T-cell (primary cell): Measurements from ENCODE around the gene TXNDC2. TPM values are rescaled to one million over a fixed set of nuclear protein-coding genes. Genes with fewer than 3 reads are reported as not detected.
A peak's percentile ranks its signal among the peaks of the same experiment; 100 is the strongest.

Experiments
- ATAC-seq, 4 experiments: fragments of 200-7000 bp in 3 of 4; fragments of 150-1000 bp in 1 of 4; cut with Tn5 transposase; replicated peaks in 1 of 4; 1 replicate in 3 of 4; 2 replicates in 1 of 4; pipeline ENCODE4 v1.10.0; 2021; ENCODE audit warnings: moderate library complexity in 3 of 4, mild to moderate bottlenecking in 2 of 4, moderate number of reproducible peaks in 1 of 4
- CTCF ChIA-PET, 2 donors: fragments of 300-600 bp; sonication (Branson Sonifier 250); formaldehyde crosslinking; loops; one replicate each; lab custom pipeline; 2022; ENCODE audit warnings: antibody characterized with exemption in 2 of 2; lab: Charles Lee
- POLR2A ChIA-PET, 2 donors: fragments of 300-600 bp; sonication (Branson Sonifier 250); formaldehyde crosslinking; loops; one replicate each; lab custom pipeline; 2022; ENCODE audit warnings: antibody characterized with exemption in 2 of 2; lab: Charles Lee
- DNase-seq, 35 experiments: peaks; one replicate each; pipeline versions ENCODE4 v3.0.0 to v3.0.0-alpha.2; 2013 to 2023
- H3K27ac ChIP-seq: one replicate; pipeline ENCODE4 v1.5.1; 2013; ENCODE audit warnings: low read length
- H3K27me3 ChIP-seq, 2 experiments: replicated peaks in 1 of 2; 1 replicate in 1 of 2; 2 replicates in 1 of 2; pipeline versions ENCODE4 v1.6.1 to v1.7.0; 2013; ENCODE audit warnings: low read length in 1 of 2, mixed read lengths in 1 of 2; ENCODE audit not compliant: control insufficient read depth in 2 of 2, insufficient read depth in 2 of 2; ENCODE audit errors: extremely low read depth in 1 of 2
- H3K36me3 ChIP-seq, 2 donors: 1 replicate in 1 of 2; 2 replicates in 1 of 2; pipeline versions ENCODE4 v1.6.1 to v1.7.0; 2013; ENCODE audit warnings: low read length in 1 of 2; ENCODE audit not compliant: control insufficient read depth in 2 of 2, insufficient read depth in 1 of 2; ENCODE audit errors: extremely low read depth in 1 of 2
- H3K4me1 ChIP-seq, 2 experiments: 1 replicate in 1 of 2; 2 replicates in 1 of 2; pipeline versions ENCODE4 v1.6.1 to v1.7.0; 2013; ENCODE audit warnings: low read length in 2 of 2, mixed read lengths in 1 of 2; ENCODE audit not compliant: insufficient read depth in 2 of 2, control insufficient read depth in 1 of 2; ENCODE audit errors: extremely low read depth in 1 of 2
- H3K4me3 ChIP-seq, 2 donors: 1 replicate in 1 of 2; 2 replicates in 1 of 2; pipeline versions ENCODE4 v1.5.1 to v1.7.0; 2013; ENCODE audit warnings: mild to moderate bottlenecking in 2 of 2, low read length in 1 of 2, moderate library complexity in 1 of 2; ENCODE audit not compliant: control insufficient read depth in 1 of 2; ENCODE audit errors: extremely low read depth in 1 of 2
- H3K9me3 ChIP-seq: 2 replicates; pipeline ENCODE4 v1.7.0; 2013
- H3K27ac Mint-ChIP-seq, 2 donors: one replicate each; pipeline ENCODE4 v1.8.0; 2020 to 2021; ENCODE audit warnings: mild to moderate bottlenecking in 2 of 2, mixed read lengths in 2 of 2
- H3K27me3 Mint-ChIP-seq, 2 donors: one replicate each; pipeline ENCODE4 v1.8.0; 2021 to 2022; ENCODE audit warnings: mixed read lengths in 2 of 2
- H3K36me3 Mint-ChIP-seq: one replicate; pipeline ENCODE4 v1.8.0; 2021; ENCODE audit warnings: mixed read lengths
- H3K4me1 Mint-ChIP-seq, 3 donors: one replicate each; pipeline ENCODE4 v1.8.0; 2020 to 2022; ENCODE audit warnings: mixed read lengths in 3 of 3, mild to moderate bottlenecking in 1 of 3
- H3K4me3 Mint-ChIP-seq, 3 donors: one replicate each; pipeline ENCODE4 v1.8.0; 2020 to 2022; ENCODE audit warnings: mild to moderate bottlenecking in 3 of 3, mixed read lengths in 3 of 3, moderate library complexity in 3 of 3
- H3K9me3 Mint-ChIP-seq, 3 donors: one replicate each; pipeline ENCODE4 v1.8.0; 2020 to 2022; ENCODE audit warnings: mixed read lengths in 3 of 3
- WGBS: methylation state at CpG from one replicate; pipeline ENCODE4 v1.1.5; 2013; ENCODE audit warnings: missing lambda C conversion rate; ENCODE audit not compliant: insufficient coverage; 5-methylcytosine and 5-hydroxymethylcytosine counted together
- total RNA-seq, 35 experiments: library from RNA in 6 of 35; stranded (reverse) in 6 of 35; fragments of 120-200 nt in 1 of 35; gene quantifications; one replicate each; pipeline versions ENCODE4 v1.2.1 to v1.2.4 and lab custom pipeline; 2013 to 2026

Gene TXNDC2
- total RNA-seq, 5 donors from 2014 or later (not counting 1 experiment from before 2014, with no cell fraction given), result not detected

GRCh38 chr18:9927392-9928063 is 41.8 kb downstream of the TXNDC2 start:
- CTCF ChIA-PET, result interaction anchor here (0.6 to 0.7 kb wide), 2 partner anchors 45 to 706 kb away, joined by 5 to 6 read pairs; no protein-coding TSS in a partner anchor
- no peak overlapping the region for H3K27ac ChIP-seq

GRCh38 chr18:9928646-9929259 is 43.0 kb downstream of the TXNDC2 start:
- ChIA-PET CTCF (no interaction called here), POLR2A (interaction anchor here in 1 of 2 donors (0.7 kb wide), 1 partner anchor 14 kb away, joined by 4 read pairs; no protein-coding TSS in a partner anchor)
- no peak overlapping the region for H3K4me3 ChIP-seq
- Mint-ChIP-seq H3K9me3 (no peaks in the 10 kb centered on the region), H3K4me1 (peaks cover 77 to 84% (median 80%) of the 10 kb centered on the region in 3 donors), H3K27me3 (no peaks in the 10 kb centered on the region), H3K27ac (no peak overlapping the region), H3K4me3 (peak overlapping the region in 1 of 3 donors; percentile 23), H3K36me3 (peaks cover 14% of the 10 kb centered on the region)
- ATAC-seq (no peak), DNase-seq (no peak)
- no peak overlapping the region for H3K27ac ChIP-seq
- H3K9me3 ChIP-seq, result no peaks in the 10 kb centered on the region
- peaks cover 7 to 51% of the 10 kb centered on the region in 2 experiments for H3K4me1 ChIP-seq
- 100% methylated on average over 2 of the region's 5 CpGs for WGBS
- H3K36me3 ChIP-seq, result peaks cover 10 to 17% of the 10 kb centered on the region in 2 donors
- H3K27me3 ChIP-seq, result no peaks in the 10 kb centered on the region

More at GRCh38 chr18:9927392-9928063, 41.8 kb downstream of the TXNDC2 start:
- peak in 1 of 4 experiments; percentile 22 for ATAC-seq
- Mint-ChIP-seq H3K4me1 (peaks cover 82 to 86% (median 85%) of the 10 kb centered on the region in 3 donors), H3K4me3 (peak overlapping the region in 2 of 3 donors; percentile 13 to 36), H3K36me3 (peaks cover 7% of the 10 kb centered on the region), H3K27ac (no peak overlapping the region), H3K27me3 (no peaks in the 10 kb centered on the region), H3K9me3 (no peaks in the 10 kb centered on the region)
- DNase-seq, result no peak
- H3K27me3 ChIP-seq, result no peaks in the 10 kb centered on the region
- WGBS, result no CpG with 5 or more reads among the region's 2 CpGs
- POLR2A ChIA-PET, result interaction anchor here (0.6 to 0.9 kb wide), 3 partner anchors 13 to 30 kb away, joined by 3 read pairs; partner anchors contain the start of gene VAPA (in 1 of the 2)
- no peak overlapping the region for H3K4me3 ChIP-seq
- no peaks in the 10 kb centered on the region for H3K9me3 ChIP-seq
- H3K36me3 ChIP-seq, result peaks cover under 1 to 6% of the 10 kb centered on the region in 2 donors
- H3K4me1 ChIP-seq, result peaks cover 9 to 62% of the 10 kb centered on the region in 2 experiments

GRCh38 chr18:9930299-9930884 is 44.6 kb downstream of the TXNDC2 start:
- no peak for ATAC-seq
- peaks cover 11 to 21% of the 10 kb centered on the region in 2 donors for H3K36me3 ChIP-seq
- ChIA-PET CTCF (interaction anchor here in 1 of 2 donors (0.6 kb wide), 1 partner anchor 44 kb away, joined by 3 read pairs; no protein-coding TSS in a partner anchor), POLR2A (no interaction called here)
- no peak overlapping the region for H3K27ac ChIP-seq
- H3K4me3 Mint-ChIP-seq, result no peak overlapping the region
- peaks cover 6 to 38% of the 10 kb centered on the region in 2 experiments for H3K4me1 ChIP-seq
- H3K9me3 ChIP-seq, result no peaks in the 10 kb centered on the region
- no peak overlapping the region for H3K4me3 ChIP-seq
- no peak overlapping the region for H3K27ac Mint-ChIP-seq
- peaks cover 20% of the 10 kb centered on the region for H3K36me3 Mint-ChIP-seq
- H3K9me3 Mint-ChIP-seq, result no peaks in the 10 kb centered on the region
- H3K27me3 Mint-ChIP-seq, result no peaks in the 10 kb centered on the region
- no peaks in the 10 kb centered on the region for H3K27me3 ChIP-seq
- peaks cover 65 to 73% (median 71%) of the 10 kb centered on the region in 3 donors for H3K4me1 Mint-ChIP-seq
- WGBS, result 100% methylated on average over 1 of the region's 3 CpGs
- DNase-seq, result no peak

- peaks cover 6 to 31% of the 10 kb centered on the region in 2 experiments for H3K4me1 ChIP-seq
- ChIA-PET POLR2A (no interaction called here), CTCF (no interaction called here)
- H3K4me3 ChIP-seq, result no peak overlapping the region
- no peak overlapping the region for H3K4me3 Mint-ChIP-seq
- H3K36me3 ChIP-seq, result peaks cover 11 to 24% of the 10 kb centered on the region in 2 donors
- DNase-seq (no peak), ATAC-seq (no peak)
- H3K27ac Mint-ChIP-seq, result no peak overlapping the region
- H3K9me3 ChIP-seq, result no peaks in the 10 kb centered on the region
- H3K9me3 Mint-ChIP-seq, result no peaks in the 10 kb centered on the region
- no peaks in the 10 kb centered on the region for H3K27me3 Mint-ChIP-seq
- no peaks in the 10 kb centered on the region for H3K27me3 ChIP-seq
- H3K36me3 Mint-ChIP-seq, result peaks cover 21% of the 10 kb centered on the region
- H3K4me1 Mint-ChIP-seq, result peaks cover 58 to 66% (median 63%) of the 10 kb centered on the region in 3 donors
- no peak overlapping the region for H3K27ac ChIP-seq
- WGBS, result no CpG with 5 or more reads among the region's 1 CpG
Measured at GRCh38 chr18:9931146-9931545, 45.4 kb downstream of the TXNDC2 start.

- Histone ChIP-seq H3K27me3 (no peaks in the 10 kb centered on the region), H3K36me3 (peaks cover 11 to 29% of the 10 kb centered on the region in 2 donors), H3K4me1 (peaks cover 3 to 25% of the 10 kb centered on the region in 2 experiments), H3K4me3 (no peak overlapping the region), H3K27ac (no peak overlapping the region), H3K9me3 (no peaks in the 10 kb centered on the region)
- Mint-ChIP-seq H3K27me3 (no peaks in the 10 kb centered on the region), H3K4me1 (peaks cover 53 to 60% (median 58%) of the 10 kb centered on the region in 3 donors), H3K27ac (no peak overlapping the region), H3K4me3 (no peak overlapping the region), H3K9me3 (no peaks in the 10 kb centered on the region), H3K36me3 (peaks cover 23% of the 10 kb centered on the region)
- DNase-seq (no peak), ATAC-seq (no peak)
- 98% methylated on average over 4 of the region's 5 CpGs for WGBS
- ChIA-PET CTCF (no interaction called here), POLR2A (interaction anchor here in 1 of 2 donors (0.6 kb wide), 1 partner anchor 25 kb away, joined by 3 read pairs; no protein-coding TSS in a partner anchor)
Measured at GRCh38 chr18:9931678-9932077, 45.9 kb downstream of the TXNDC2 start.

- H3K4me1 Mint-ChIP-seq, result peaks cover 34 to 38% (median 36%) of the 10 kb centered on the region in 3 donors
- ChIA-PET CTCF (interaction anchor here in 1 of 2 donors (0.5 kb wide), 1 partner anchor 1038 kb away, joined by 4 read pairs; no protein-coding TSS in a partner anchor), POLR2A (no interaction called here)
- H3K36me3 Mint-ChIP-seq, result peaks cover 32% of the 10 kb centered on the region
- no CpG with 5 or more reads among the region's 3 CpGs for WGBS
- no peak for DNase-seq
- Histone ChIP-seq H3K4me3 (no peak overlapping the region), H3K27ac (no peak overlapping the region), H3K4me1 (peaks cover 3 to 7% of the 10 kb centered on the region in 2 experiments), H3K9me3 (no peaks in the 10 kb centered on the region), H3K36me3 (peaks cover 11 to 48% of the 10 kb centered on the region in 2 donors), H3K27me3 (no peaks in the 10 kb centered on the region)
- no peaks in the 10 kb centered on the region for H3K27me3 Mint-ChIP-seq
- H3K27ac Mint-ChIP-seq, result no peak overlapping the region
- ATAC-seq, result no peak
- H3K9me3 Mint-ChIP-seq, result no peaks in the 10 kb centered on the region
- H3K4me3 Mint-ChIP-seq, result no peak overlapping the region
Measured at GRCh38 chr18:9933865-9934264, 48.1 kb downstream of the TXNDC2 start.
